GM21825 (cell line): ENCODE measurements around the gene APCDD1L.

Experiments
- ATAC-seq: cut with Tn5 transposase; IDR thresholded peaks from one replicate; pipeline ENCODE4 v1.9.1; 2021; ENCODE audit warnings: mild to moderate bottlenecking, moderate library complexity; ENCODE audit not compliant: unreplicated experiment

Gene APCDD1L

DNA sequence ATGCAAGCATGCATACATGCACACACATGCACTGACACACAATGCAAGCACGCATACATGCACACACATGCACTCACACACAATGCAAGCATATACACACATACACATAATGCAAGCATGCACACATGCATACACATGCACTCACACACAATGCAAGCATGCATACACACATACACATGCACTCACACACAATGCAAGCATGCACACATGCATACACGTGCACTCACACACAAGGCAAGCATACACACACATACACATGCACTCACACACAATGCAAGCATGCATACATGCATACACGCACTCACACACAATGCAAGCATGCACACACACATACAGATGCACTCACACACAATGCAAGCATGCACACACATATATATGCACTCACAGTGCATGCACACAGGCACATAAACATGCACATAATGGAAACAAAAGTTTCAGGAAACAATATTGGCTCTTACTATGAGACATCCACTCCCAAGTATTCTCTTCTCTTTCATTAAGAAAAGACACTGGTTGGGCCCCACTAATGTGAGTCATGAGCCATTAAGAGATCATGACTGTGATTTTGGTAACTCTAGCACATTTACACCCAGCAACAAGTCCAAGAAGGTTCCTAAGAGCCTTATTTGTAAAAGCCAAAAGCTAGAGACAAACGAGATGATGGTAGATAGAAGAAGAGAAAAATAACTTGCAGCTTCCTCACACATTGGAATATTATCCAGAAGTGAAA lies 22.2 kb downstream of the APCDD1L start:
- ATAC-seq: no peak

DNA sequence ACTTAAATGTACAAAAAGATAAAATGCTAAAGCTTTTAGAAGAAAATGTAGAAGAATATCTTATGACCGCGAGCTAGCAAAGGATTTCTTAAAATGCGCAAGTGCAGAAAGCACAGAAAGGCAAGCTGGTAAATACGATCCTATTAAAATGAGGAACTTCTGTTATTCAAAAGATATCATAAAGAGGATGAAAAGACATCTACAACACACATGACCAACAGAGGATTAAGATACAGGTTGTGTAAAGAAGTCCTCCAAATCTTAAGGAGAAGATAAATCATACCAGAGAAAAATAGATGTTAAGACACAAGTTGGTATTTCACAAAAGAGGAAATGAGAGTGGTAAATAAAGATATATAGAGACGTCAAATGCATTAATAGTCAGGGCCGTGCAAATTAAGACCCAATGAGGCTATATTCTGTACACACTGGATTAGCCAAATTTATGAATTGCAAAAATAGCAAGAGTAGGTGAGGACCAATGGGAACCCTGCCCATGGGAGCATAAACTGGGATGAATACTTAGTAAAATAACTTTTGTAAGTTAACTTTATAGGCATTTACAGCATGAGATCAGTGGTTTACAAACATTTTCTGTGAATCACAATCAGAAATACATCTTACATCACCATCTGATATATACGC lies 23.0 kb downstream of the APCDD1L start:
- no peak for ATAC-seq

DNA sequence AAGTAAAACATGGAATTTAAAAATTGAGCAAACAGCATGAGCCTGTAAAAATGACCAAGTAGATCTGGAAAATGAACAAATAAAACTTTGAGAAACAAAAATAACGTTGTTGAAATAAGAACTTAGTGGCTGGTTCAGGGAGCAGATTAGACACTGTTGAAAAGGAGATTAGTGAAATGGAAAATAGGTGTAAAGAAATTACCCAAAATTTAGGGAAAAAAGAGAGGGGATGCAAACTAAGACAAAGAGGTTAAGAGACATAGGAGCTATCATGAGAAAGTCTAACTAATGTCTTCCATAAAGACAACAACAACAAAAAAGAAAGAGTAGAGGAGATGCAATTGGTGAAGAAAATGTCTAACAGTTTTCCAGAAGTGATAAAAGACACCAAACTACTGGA lies 29.0 kb downstream of the APCDD1L start:
- no peak for ATAC-seq

DNA sequence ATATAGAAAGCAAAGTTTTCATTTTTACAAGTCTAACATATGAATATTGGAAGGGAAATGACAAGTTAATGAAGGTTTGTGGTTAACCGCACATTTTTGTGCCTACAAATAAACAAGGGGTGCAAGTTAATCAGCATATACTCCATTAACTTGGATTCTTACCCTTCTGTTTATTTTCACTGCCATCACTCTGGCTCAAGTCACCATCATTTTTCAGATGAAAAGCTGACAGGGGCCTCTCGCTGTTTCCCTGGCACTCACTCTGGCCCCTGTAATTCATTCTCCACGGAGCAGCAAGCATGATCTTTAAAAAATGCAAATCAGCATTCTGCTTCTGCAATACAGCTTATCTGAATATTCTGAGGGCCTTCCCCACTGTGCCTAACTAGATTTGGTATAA lies 29.8 kb downstream of the APCDD1L start:
- no peak for ATAC-seq

DNA sequence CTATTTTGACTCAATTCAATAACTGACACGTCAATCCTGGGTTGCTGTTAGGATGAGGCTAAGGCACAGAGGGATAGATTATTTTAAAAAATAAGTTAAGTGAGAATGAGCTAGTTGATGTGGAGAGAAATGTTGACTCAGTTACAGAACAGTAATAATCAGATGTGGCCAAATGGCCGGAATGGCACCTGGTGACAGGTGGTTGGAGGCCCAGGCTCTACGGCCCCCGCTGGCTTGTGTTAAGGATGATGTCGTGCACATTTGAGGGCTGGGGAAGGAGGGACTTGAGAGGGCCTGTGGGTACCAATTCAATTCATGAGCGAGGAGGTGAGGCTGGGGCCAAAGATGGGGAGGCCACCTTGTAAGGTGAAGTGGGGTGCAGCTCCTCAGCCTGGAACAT lies 31.7 kb downstream of the APCDD1L start:
- no peak for ATAC-seq

DNA sequence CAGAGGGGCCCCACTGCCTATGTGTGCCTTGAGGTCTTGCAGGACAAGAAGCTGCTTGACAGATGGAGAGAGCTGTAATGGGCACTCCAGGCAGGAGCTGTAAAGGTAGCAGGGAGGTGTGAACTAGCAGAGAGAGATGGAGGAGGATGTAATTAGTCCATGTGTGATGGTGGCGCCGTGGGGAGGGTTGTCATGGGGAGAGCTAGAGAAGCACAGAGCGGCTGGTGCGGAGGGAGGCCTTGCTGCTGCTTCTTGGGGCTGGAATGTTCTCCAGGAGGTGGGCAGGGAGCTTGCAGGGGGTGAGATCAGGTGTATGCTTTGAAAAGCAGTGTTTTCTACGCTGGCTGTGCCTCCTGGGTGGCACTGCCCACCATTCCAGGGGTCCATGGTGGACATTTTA lies 32.1 kb downstream of the APCDD1L start:
- ATAC-seq: no peak

DNA sequence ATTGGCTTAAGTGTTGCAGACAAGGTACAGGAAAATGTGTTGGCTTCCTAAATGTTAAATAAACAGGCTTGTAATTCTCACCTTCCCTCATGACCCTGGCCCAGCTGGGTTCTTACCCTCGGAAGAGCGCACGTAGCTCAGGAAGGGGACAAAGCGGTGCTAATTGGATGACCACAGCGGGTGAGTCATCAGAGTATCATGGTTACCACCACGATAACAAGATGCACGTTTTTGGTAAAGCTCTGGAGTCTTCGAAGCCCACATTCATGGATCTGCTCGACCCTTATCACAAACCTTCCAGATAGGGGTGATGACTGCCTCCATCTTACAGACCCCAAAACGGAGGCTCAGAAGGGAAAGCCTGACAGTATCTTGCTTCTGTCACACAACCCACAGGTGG lies 32.8 kb downstream of the APCDD1L start:
- no peak for ATAC-seq

DNA sequence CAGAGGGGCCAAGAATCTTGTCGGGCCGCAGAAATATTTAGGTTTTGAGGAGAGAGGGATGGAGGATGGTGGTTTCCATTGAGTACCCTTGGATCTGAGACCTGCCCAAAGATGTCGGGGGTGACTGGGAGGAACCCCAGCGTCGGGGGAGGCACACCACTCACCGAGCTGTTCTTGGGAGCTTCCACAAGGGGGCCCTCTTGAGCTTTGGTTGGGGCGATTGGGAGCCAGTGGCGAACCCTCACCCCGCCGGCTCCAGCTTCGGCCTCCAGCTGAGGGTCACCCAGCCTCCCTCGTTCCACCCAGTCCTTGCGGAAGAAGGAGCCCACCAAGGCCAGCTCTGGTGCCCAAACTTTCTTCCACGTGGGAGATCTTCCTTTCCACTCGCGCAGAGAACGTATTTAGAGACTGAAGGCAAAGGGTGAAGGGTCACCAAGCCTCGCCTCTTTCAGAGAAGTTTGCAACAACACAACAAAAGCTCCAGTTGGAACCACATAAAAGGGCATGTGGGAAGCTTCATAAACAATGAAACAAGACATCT lies 33.6 kb downstream of the APCDD1L start:
- no peak for ATAC-seq

DNA sequence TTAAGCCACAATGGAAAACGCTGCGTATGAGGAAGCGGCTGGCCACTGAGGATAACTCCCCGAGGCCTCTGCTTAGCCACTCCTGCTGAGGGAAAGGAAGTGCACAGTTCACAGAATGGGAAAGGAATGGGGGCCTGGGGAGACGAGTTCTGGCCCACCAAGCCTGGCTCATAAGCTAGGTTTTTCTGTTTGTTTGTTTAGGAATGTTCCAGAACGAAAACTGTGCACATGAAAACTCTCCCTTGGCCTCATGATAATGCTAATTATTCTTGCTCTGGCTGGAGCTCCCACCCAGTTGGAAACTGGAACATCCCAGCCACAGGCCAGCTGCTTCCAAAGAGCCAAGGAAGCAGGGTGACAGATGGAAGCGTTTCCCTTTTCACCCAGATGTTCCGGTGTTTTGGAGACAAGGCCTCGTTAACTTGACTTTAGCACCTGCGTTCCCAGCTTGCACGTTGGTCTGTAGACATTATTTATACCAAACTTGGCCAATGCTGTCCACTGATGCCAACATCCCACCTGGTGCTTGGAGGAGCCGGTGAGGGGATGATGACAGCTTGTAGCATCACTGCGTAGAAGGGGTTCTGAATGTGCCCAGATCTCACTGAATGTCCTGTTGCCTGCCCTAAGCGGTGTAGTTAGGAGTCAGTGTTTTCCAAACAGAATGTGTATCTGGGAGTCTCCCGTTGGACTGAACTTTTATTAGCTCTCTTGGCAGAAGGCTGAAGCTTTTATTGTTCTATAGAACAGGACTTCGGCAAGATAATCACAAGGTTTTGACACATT lies 34.5 kb downstream of the APCDD1L start:
- no peak for ATAC-seq

DNA sequence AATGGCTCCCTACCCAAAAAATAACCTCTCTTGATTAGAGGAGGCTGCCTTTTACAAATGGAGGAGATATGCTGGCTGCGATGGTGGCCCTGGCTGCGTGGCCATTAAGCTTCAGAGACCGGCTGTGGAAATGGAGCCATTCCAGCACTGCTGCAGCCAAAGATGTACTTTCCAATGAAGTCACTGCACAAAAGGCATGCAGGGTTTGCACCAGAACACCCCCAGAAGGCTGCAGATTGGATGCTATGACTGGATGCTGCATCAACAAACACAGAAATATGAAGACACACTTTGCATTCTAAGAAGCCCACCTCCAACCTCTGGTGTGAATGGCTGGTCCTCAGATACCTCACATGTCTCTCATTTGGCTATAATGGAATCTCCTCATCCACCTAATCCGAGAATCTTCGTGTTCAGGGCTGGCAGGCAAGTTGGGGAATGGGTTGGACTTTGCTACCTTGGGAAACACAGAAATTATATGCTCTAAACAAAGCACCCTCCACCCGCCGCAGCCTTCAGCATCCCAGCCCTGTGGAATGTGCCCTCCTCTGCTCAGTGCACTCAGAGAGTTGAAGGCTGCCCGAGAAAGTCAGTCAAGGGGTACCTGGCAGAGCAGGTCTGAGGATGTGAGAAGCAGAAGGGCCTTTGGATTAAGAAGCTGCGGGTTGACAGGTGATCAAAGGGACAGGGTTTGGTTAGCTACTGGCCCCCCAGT lies 35.3 kb downstream of the APCDD1L start:
- ATAC-seq: no peak

DNA sequence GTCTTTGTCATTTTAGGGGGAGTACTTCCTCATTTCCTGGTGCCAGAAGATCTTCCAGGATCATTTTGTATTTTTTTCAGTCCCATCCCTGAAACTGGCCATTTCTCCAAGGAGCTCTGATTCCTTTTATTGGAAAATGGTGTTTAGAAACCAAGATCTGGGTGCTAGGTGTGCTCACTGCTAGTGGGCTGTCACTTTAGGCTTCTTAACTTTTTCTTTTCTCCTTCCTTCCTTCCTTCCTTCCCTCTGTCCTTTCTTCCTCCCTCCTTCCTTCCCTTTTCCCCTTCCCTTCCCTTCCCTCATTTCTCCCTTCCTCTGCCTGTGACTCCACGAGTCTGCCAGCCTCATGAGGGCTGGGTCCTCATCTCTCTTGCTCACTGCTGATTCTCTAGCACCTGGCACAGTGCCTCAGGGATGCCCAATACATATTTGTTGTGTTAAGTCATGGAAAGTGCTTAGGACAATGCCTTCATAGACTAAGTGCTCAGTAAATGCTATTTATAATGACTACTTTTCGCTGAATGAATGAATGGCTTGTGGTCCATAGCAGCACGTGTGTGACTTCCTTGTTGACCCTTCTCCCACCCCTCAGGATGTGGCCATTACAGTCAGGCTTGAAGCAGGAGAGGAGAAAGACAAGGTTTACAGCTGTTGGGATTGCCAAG lies 36.9 kb downstream of the APCDD1L start:
- no peak for ATAC-seq

DNA sequence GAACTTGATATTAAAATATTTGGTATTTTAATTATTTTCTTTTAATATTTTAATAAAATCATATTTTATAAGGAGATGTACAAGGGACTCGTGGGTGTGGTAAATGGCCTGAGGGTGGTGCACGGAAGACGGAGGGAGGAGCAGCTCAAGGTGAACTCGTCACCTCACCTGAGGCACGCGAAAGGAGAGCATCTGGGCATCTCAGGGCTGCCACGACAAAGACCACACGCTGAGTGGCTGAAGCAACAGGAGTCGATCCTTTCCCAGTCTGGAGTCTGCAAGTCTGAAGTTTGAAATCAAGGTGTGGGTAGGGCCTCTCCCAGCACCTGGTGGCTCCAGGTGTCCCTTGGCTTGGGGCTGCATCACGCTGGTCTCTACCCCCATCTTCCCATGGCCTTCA lies 39.7 kb downstream of the APCDD1L start:
- no peak for ATAC-seq

DNA sequence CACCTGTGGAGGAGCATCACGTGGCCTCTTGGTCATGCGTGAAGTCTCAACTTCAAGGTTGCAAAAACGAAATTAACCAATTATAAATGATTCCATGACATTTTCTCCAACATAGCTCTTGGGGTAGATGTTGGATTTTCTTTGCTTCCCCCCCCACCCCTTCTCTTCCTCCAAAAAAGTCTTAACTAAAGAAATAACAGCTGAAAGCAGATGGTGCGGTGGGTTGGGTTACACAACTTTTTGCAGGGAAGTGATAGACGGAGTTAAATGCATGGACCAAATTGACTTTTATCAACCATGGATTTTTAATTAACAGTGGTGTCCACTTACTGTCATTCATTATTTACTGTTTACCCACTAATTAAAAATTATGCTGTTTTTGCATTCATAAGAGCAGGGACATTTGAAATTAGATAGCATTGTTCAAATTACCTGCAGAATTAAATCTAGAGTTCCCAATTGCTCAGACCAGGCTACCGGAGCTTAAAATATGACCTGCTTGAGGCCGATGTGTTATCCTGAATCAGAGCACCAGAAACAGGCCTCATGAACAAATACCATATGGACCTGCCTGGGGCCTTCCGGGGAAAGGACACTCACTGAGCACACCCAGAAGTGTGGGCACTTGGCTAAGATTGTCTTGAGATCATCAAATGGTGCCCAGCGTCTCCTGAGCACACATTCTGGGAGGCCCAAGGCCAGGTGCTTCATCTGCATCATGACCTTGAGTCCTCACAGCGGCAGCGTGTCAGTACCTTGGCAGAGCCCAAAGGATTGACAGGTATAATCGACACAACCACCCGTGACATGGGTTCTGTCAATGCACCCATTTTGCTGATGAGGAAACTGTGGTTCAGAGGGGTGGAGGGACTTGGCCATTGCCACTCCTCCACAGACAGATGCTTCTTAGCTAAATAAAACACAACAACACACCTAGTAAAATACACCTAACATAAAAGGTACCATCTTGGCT lies 41.5 kb downstream of the APCDD1L start:
- no peak for ATAC-seq

DNA sequence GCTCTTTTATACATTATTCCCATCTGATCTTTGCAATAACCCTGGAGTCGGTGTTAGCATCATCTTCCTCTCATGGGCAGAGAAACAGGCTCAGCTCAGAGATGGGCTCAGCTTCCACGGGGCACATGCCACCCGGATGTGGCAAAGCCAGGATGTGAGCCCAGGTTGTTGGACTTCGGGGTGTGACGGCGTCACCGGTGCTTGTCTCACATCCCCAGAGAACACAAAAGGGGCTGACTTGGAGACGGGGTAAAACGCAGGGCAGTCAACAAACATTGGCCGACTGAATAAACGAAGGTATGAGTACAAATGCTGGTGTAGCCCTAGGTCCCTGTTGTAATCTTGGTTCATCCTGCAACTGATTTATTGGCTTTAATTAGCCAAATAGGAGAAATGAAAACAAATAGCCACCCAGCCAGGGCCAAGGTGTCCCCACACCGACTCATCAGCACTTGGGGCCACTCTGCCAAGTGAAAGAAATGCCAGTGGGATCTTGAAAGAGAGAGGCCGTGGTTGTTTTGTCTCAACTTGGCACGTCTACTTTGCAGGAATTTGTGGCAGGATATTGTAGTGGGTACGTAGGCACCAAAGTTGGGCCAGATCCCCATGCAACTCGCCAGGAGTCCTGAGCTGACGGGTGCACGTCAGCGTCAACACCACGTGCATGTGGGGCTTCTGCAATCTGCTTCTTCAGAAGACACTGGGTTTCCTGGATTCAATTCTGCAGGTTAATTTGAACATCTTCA lies 42.8 kb downstream of the APCDD1L start:
- no peak for ATAC-seq

DNA sequence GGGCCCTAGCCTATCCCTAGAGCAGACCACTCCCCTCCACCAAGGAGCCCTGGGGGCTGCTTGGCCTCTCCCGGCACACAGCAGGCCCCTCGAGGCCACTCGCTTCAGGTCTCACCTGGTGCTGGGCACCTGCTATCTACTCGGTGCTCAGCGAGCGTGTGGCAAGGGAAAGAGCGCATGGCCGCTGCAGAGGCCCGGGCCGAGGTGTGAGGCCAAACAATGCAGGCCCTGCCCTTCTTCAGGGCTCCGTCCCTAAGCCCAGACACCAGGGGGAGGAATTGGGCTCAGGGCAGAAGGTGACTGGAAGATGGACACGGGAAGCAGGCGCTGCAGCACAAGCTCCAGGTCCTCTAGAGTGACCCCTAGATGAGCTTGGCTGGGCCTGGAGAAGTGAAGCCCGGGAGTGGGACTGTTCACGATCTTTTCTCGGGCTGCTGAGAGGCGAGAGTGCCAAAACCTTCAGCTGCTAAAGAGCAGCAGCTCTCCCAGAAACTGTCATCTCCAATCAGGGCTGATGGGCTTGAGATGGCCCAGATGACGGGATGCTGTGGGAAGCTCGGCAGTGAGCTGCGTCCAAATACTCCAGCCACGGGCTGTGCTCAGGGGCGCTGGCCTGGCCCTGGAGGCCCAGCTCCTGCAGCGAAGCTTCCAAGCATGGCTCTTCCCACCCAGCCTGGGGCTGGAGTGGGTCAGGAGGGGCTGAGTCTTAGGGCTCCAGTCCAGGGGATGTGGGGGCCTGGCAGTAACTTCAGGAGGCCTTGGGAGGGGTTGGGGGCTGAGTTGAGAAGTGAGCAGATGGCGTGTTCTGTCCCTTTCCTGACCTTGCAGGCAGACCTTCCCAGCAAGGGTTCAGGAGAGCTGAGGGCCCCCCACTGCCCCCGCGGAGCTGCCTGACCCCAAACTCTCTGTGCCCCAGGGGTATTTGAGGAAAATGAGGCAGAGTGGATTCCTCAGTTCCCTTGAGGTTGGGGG lies 43.7 kb downstream of the APCDD1L start:
- ATAC-seq: no peak

DNA sequence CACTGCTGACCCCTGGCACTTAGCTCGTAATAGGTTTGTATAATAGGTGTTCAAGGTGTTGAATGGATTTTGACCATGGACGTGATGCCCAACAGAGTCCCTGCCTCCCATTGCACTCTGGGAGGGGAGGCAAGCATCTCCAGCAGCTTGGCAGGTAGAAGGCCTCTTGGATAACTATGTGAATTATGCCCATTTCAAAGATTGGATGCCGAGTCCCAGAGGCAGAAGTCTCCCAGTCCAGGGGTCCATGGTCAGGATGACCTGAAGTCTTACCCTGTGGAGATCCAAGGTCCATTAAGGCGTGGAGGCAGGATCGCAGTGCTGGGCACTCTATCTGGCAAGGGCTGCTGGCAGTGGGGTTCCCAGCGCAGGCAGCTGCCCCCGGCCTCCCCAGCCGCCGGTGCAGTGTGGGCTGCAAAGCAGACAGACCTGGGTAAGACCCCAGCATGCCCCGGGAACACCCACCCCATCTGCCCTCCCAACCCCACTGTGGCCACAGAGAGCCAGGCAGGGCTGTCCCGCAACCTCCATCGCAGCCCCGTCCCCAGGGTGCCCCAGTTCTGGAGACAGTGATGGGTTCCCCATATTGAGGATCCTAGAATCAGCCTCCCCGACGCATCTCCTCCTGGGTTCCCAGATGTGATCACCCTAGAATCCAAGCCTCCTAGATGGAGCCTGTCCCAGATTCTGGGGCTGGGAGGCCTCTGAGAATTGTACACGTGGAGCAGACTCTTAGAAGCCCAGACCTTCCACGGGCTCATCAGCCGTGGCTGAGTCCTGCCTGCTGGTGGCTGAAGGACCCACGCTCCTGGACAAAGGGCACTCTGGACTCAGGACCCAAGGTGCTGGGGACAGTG lies 44.6 kb downstream of the APCDD1L start:
- no peak for ATAC-seq

DNA sequence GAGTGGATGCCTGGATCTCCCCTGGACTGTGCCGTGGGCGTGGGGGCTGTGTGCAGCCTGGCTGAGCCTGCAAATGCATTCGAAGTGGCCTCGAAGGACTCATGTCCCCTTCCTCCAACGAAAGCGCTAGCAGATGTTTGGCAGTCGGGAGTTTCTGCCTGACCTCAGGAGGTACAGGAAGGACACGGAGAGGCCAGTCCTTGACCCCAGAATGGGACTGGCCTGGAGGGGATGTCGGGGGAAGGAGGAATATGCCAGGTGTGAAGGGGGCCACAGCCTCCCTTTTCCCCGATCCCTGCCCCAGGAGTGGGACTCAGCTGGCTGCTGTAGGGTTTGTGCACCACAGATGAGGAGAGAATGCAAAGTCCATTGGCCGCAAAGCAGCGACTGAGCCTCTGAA lies 45.6 kb downstream of the APCDD1L start:
- ATAC-seq: no peak
